DND-41 (cell line): Measurements from ENCODE around the gene EXOC3L1.

Experiments used
- ATAC-seq: fragments of 200-7000 bp; cut with Tn5 transposase; 3 replicates; pipeline ENCODE4 v1.9.1; 2021; ENCODE audit warnings: low read depth; ENCODE audit not compliant: insufficient read depth
- DNase-seq: peaks from one replicate; pipeline ENCODE4 v3.0.0-alpha.2; 2020
- H2AFZ ChIP-seq: 2 replicates; pipeline ENCODE4 v1.6.0; 2012; ENCODE audit warnings: low read depth, low read length
- H3K27ac ChIP-seq: 2 replicates; pipeline ENCODE4 v1.5.1; 2012; ENCODE audit warnings: low read length, inconsistent platforms
- H3K27me3 ChIP-seq: fragments of 200-600 bp; sonication (generic); 2 replicates; pipeline ENCODE4 v1.6.0; 2012; ENCODE audit warnings: low read length, mild to moderate bottlenecking, inconsistent platforms; ENCODE audit not compliant: insufficient read depth, poor library complexity
- H3K36me3 ChIP-seq: 2 replicates; pipeline ENCODE4 v1.5.1; 2012; ENCODE audit warnings: low read length, inconsistent platforms; ENCODE audit not compliant: insufficient read depth
- H3K4me1 ChIP-seq: 2 replicates; pipeline ENCODE4 v1.5.1; 2012; ENCODE audit warnings: mild to moderate bottlenecking, low read length; ENCODE audit not compliant: insufficient read depth
- H3K4me2 ChIP-seq: 2 replicates; pipeline ENCODE4 v1.6.0; 2012; ENCODE audit warnings: mild to moderate bottlenecking, moderate library complexity, low read length, inconsistent platforms; ENCODE audit not compliant: insufficient read depth
- H3K4me3 ChIP-seq, 2 experiments: fragments of 200-600 bp in 1 of 2; shearing (Covaris generic) in 1 of 2; 2 replicates each; pipeline ENCODE4 v1.5.1; 2012 to 2016; ENCODE audit warnings: inconsistent platforms in 2 of 2, low read length in 2 of 2, mild to moderate bottlenecking in 2 of 2, low read depth in 1 of 2, moderate library complexity in 1 of 2
- H3K79me2 ChIP-seq: 2 replicates; pipeline ENCODE4 v1.6.0; 2012; ENCODE audit warnings: low read length, inconsistent platforms; ENCODE audit not compliant: insufficient read depth
- H3K9ac ChIP-seq: 2 replicates; pipeline ENCODE4 v1.6.0; 2012; ENCODE audit warnings: low read depth, mild to moderate bottlenecking, inconsistent platforms, low read length, moderate library complexity
- H3K9me3 ChIP-seq: 2 replicates; pipeline ENCODE4 v1.5.1; 2012; ENCODE audit warnings: low read length, moderate library complexity, mild to moderate bottlenecking, inconsistent platforms; ENCODE audit not compliant: insufficient read depth, severe bottlenecking
- H4K20me1 ChIP-seq: 2 replicates; pipeline ENCODE4 v1.6.0; 2012; ENCODE audit warnings: low read length; ENCODE audit not compliant: insufficient read depth
- CTCF ChIP-seq: IDR thresholded peaks from 2 replicates; pipeline ENCODE4 v1.5.1; 2012; ENCODE audit warnings: borderline replicate concordance, low read length, moderate library complexity, mild to moderate bottlenecking; ENCODE audit not compliant: poor library complexity, severe bottlenecking; ENCODE audit errors: extremely low read depth
- EZH2 ChIP-seq: IDR thresholded peaks from 3 replicates; pipeline ENCODE4 v1.6.1; 2012; ENCODE audit warnings: borderline replicate concordance, low read depth, mild to moderate bottlenecking, moderate library complexity, low read length, inconsistent platforms; ENCODE audit not compliant: severe bottlenecking

The EXOC3L1 gene

DNA sequence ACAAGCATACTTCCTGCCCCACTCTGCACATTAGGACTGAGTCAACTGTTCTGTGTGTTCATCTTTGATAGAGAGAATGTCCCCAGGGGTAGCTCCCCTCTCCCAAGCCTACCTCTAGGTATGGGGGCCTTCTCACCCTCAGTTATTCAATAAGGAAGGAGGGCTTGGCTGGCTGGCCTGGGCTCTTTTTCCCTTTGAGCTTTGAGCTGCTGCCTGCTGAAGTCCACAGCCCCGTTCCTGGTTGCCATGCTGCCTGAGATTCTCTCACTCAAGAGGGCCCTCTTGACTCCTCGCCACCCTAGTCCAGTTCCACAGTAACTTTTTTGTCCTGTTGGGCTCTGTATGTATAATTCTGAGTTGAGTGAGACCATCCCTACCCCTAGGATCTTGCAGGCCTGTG lies 44.2 kb downstream of the EXOC3L1 start:
- TF ChIP-seq EZH2 = no peak
- Histone ChIP-seq H3K9ac (no peak overlapping the region), H3K27me3 (no peaks in the 10 kb centered on the region), H3K4me1 (no peaks in the 10 kb centered on the region), H3K4me2 (no peak overlapping the region), H2AFZ (no peak overlapping the region), H3K27ac (no peak overlapping the region), H3K79me2 (no peaks in the 10 kb centered on the region), H3K9me3 (no peaks in the 10 kb centered on the region), H3K36me3 (peaks cover 80% of the 10 kb centered on the region), H3K4me3 (no peak overlapping the region), H4K20me1 (peaks cover 4% of the 10 kb centered on the region; the same call in 1 of the 2 replicates)
- ATAC-seq (no peak), DNase-seq (no peak)

DNA sequence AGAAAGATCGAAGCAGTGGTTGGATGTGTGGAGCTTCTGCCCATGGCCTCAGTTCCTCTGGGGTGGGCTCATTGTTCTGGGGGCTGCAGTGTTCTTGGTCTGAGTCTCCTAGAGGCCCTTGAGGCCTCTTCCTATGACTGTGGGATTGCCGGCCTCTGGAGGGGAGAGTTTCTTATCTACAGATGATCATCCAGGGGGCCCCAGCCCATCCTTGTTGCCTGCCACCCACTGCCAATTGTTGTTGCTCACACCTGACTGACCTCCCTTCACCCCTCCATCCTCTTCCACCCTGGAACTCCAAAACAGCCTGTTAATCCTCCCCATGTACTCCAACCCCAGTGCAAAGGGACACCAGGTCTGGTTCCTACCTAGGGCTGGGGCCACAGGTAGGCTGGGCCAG lies 45.0 kb downstream of the EXOC3L1 start:
- no peak overlapping the region for H3K4me3 ChIP-seq
- no peak overlapping the region for H3K4me2 ChIP-seq
- H3K27ac ChIP-seq = no peak overlapping the region
- peaks cover 4% of the 10 kb centered on the region; the same call in 1 of the 2 replicates for H4K20me1 ChIP-seq
- peaks cover 88% of the 10 kb centered on the region for H3K36me3 ChIP-seq
- no peak overlapping the region for H3K9ac ChIP-seq
- no peak for TF ChIP-seq EZH2
- TF ChIP-seq CTCF = no peak
- no peaks in the 10 kb centered on the region for H3K27me3 ChIP-seq
- ATAC-seq (no peak), DNase-seq (no peak)
- no peaks in the 10 kb centered on the region for H3K9me3 ChIP-seq
- H3K79me2 ChIP-seq = no peaks in the 10 kb centered on the region
- H2AFZ ChIP-seq = no peak overlapping the region
- H3K4me1 ChIP-seq = no peaks in the 10 kb centered on the region

GRCh38 chr16:67142342-67142741 lies 47.6 kb downstream of the EXOC3L1 start:
- no peak overlapping the region for H3K9ac ChIP-seq
- no peak overlapping the region for H3K27ac ChIP-seq
- no peaks in the 10 kb centered on the region for H3K79me2 ChIP-seq
- no peak overlapping the region for H3K4me3 ChIP-seq
- no peaks in the 10 kb centered on the region for H3K27me3 ChIP-seq
- no peaks in the 10 kb centered on the region for H3K9me3 ChIP-seq
- DNase-seq (no peak), ATAC-seq (no peak)
- no peak overlapping the region for H2AFZ ChIP-seq
- peaks cover 94% of the 10 kb centered on the region for H3K36me3 ChIP-seq
- H3K4me1 ChIP-seq = no peaks in the 10 kb centered on the region
- TF ChIP-seq CTCF (no peak), EZH2 (no peak)
- peaks cover 4% of the 10 kb centered on the region; the same call in 1 of the 2 replicates for H4K20me1 ChIP-seq
- H3K4me2 ChIP-seq = no peak overlapping the region

DNA sequence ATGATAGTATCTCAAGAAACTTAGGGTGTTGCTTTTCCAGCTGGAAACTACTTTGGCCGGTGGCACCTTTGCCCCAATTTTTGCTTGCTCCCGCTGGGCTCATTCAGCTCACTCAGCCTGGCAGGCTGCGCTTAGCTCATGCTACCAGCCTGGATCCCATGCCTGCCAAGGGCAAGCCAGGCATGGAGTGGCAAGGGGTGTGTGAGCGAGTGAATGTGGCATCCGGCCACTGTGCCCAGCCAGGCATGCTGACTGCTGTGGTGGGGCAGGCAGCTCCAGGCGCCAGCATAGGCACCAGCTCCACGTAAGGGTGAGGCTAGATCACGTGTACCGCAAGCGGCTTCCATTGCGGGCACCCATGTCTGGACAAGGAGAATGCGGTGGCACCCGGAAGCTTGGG lies 48.5 kb downstream of the EXOC3L1 start:
- Histone ChIP-seq H3K9ac (no peak overlapping the region), H3K4me3 (no peak overlapping the region), H3K27me3 (no peaks in the 10 kb centered on the region), H3K9me3 (no peaks in the 10 kb centered on the region), H4K20me1 (peaks cover 4% of the 10 kb centered on the region; the same call in 1 of the 2 replicates), H3K4me2 (no peak overlapping the region), H3K79me2 (no peaks in the 10 kb centered on the region), H3K4me1 (no peaks in the 10 kb centered on the region), H2AFZ (no peak overlapping the region), H3K36me3 (peaks cover 94% of the 10 kb centered on the region), H3K27ac (no peak overlapping the region)
- ATAC-seq (no peak), DNase-seq (no peak)
- no peak for TF ChIP-seq CTCF
